GM19240 (cell line): ENCODE measurements around the gene ZFAND3.

Experiments
- DNase-seq: peaks from one replicate; pipeline ENCODE4 v3.0.0; 2011; ENCODE audit warnings: low spot score; ENCODE audit not compliant: insufficient read length

ZFAND3 gene

GRCh38 chr6:38184585-38185080 is 365.1 kb downstream of the ZFAND3 start:
- no peak for DNase-seq

GRCh38 chr6:38185244-38185643 is 365.7 kb downstream of the ZFAND3 start:
- DNase-seq, result no peak

DNA sequence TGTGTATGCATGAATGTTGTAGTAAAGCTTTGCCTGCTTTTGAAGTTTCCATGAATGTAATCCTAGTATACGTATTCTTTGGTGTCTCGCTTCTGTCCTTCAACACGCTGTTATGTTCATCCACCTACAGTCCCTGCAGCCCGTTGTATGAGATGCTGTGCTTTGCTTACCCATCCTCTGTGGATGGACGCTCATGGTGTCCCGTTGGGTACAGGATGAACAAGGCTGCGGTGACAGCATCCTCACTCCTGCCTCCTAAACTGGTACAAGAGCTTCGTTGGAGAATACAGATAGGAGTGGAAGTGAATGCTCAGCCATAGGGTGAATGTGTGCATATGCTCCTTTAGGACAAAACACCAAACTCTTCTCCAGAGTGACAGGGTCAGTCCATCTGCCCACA is 366.2 kb downstream of the ZFAND3 start:
- no peak for DNase-seq

- DNase-seq, result no peak
Measured at GRCh38 chr6:38187325-38187724, 367.8 kb downstream of the ZFAND3 start.

- no peak for DNase-seq
Measured at GRCh38 chr6:38187811-38188590, 368.5 kb downstream of the ZFAND3 start.

DNA sequence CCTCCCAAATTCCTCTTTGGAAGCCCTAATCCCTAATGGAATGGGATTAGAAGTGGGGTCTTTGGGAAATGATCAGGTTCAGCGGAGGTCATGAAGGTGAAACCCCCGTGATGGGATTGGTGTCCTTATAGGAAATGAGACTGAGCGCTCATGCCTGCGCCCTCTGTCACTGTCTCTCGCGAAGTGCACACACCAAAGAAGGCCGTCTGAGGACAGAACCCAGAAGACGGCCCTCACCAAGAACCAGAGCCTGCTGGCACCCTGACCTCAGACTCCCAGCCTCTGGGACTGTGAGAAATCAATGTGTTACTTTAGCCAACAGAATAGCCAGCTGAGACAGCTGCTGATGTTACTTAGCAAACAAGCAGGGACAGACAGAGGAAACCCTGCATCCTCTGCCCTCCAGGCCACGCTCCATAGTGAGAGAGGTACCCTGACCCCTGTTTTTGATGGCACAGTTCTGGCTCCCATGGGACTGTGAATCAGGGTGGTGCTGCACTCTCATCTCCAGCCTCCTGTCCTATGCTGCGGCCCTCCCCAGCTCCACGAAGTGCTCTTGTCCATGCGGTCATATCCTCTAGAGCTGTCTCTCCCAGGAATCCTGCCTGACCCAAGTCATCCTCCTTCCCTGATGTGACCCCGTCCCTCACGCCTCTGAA is 369.3 kb downstream of the ZFAND3 start:
- DNase-seq, result no peak

DNA sequence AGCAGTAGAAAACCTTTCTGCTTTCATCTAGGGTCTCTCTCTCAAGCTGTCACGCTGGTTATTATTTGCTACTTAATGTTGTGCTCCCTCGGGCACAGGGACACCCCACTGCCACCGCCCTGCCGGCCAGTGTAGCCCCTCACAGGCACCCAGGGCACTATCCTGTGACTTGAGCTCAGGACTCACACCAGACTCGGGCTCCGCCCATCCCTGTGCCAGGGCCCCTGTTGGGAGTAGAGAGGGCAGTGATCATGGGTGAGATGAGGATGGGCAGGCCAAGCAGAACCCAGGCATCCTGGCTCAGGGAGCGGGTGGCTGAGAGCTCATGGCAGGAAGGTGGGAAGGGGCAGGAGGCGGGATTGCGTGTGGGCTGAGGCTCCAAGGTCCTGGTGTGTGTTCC is 371.9 kb downstream of the ZFAND3 start:
- no peak for DNase-seq

DNA sequence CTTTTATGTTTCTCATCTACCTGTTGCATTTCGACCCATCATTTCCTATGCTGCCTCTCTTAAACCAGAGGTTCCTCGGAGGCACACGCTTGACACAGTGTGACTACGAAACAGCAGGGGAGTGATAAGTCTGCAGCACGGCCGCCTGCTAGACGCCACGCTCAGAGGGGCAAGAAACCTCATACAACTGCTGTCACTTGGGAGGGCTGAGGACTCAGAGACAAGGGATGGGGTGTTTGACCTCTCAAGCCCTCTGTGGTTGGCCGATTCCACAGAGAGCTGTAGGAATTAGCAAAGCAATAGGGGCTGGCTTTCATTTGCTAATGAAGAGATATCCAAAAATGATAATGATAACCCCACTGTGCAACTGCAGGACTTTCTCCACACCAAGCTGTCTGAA is 372.5 kb downstream of the ZFAND3 start:
- no peak for DNase-seq

DNA sequence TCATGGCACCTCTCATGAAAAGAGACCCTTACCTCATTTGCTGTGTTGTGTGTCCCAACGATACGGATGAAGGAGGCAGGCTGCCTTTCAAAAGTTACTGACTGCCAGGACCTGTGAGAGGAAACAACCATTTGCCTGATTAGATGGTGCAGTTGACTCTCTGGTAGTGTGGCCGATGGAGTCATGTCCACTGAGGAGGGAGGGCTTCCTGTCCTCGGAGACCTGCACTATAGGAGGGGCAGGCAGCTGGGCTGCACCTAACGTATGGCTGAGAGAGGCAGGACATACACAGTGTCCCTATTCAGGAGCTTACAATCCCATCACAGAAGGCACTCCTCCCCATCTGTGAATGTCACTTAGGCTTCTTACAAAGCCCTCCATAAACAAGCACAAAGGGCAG is 373.0 kb downstream of the ZFAND3 start:
- DNase-seq, result no peak

GRCh38 chr6:38193051-38193450 is 373.5 kb downstream of the ZFAND3 start:
- no peak for DNase-seq

DNA sequence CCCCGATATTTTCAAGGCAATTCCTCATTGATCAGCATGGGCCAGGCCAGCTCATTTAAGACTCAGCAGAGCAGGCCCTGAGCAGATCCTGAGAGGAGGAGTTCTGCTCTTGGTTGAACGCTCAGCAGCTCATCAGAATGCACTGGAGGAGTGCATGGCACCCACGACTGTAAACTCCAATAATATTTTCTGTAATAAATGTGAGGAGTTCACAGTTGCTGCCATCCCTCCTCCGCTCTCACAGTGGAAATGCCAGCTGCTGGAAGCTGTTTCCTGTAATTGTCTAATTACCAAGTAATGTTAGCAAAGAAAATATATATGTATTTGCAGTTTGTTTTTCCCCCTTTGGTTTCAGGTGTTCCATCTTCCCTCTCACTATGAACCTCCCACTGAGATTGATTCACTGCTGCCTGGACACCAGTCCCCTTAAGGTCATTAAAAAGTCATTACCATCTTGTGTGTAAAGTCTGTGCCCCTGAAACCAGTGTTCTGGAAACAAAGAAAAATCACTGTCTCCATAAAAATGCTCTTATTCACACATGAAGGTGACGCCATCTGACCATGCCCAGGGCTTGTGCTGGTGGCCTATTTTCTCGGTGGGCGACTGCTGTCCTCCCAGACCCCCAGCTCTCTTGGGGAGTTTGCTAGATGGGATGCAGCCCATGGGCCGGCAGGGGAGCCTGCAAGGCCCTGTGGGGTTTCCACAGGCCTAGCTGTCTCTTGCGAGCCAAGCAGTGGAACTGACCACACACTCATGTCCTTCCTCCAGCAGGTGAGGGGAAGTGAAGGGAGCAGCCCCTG is 374.2 kb downstream of the ZFAND3 start:
- DNase-seq, result no peak

DNA sequence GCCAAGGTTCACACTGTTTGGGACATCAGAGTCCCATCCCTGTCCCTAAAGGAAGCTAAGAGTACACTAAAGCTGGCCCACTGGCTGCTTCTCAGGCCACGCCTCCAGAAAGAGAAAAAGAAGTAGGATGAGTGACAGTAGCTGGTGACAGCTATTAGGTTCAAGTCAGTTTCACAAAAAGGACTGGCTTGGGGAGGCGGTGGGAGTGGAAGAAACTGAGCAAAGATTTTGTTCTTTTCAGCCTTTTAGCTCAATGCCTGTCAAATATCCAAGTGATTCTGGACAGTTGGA is 374.7 kb downstream of the ZFAND3 start:
- DNase-seq, result no peak

GRCh38 chr6:38194589-38194988 is 375.1 kb downstream of the ZFAND3 start:
- DNase-seq, result no peak

DNA sequence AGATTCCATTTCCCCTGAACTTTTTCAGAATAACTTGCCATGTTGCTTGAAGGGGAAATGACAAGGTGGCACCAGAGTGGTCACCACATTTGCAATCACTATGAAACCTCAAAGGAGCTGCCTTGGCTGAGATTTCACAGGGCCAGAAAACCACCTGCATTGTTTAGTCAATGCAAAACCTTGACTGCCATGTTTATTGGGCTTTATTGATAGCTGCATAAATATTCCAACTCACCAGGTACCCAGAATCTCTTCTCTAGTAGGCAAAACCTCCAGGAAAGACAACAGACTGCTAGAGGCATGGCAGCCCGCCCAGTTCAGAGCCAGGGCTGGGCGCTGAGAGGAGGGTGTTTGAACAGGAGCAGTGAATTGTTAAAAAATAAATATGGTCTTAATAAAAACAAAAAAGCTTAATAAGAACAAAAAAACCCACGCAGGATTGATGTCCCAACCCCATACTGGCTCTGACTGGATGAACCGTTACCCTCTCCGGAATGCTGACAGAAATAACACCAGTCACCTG is 375.6 kb downstream of the ZFAND3 start:
- DNase-seq, result no peak

DNA sequence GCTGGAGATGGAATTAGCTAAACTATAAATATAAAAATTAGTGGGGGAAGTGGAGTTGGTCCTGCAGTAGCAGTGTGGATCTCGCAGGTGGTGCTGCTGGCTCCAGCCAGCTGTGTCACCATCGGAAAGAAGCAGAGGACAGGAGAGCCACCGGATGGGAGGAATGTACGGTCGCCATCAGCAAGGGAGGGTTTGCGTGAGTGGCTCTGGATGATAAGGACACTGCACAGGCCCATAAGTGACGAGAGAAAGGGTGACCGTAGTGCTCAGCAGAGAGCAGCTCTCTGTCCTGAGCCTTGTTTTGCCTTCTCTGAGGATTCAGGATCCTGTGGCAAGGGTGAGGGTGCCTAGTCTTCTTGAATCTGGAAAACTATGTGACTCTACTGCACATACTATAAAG is 378.7 kb downstream of the ZFAND3 start:
- no peak for DNase-seq
